Measurements from ENCODE around the gene MZT2B. TPM values are rescaled to one million over a fixed set of nuclear protein-coding genes. Genes with fewer than 3 reads are reported as not detected.
"Not testable (repeated sequence)": the region's sequence is repeated elsewhere in the genome, so short reads cannot be mapped to it uniquely, and the experiment has no call there.

MZT2B gene
- total RNA-seq, 1 donor from 2014 or later: 217 TPM

GRCh38 chr2:130185436-130185835 is 3.4 kb downstream of the MZT2B start:
- no peak overlapping the region for H3K27ac Mint-ChIP-seq

GRCh38 chr2:130185896-130186295 is 3.8 kb downstream of the MZT2B start:
- no peak overlapping the region for H3K27ac Mint-ChIP-seq

More at GRCh38 chr2:130185436-130185835, 3.4 kb downstream of the MZT2B start:
- Mint-ChIP-seq H3K36me3 (peaks cover 5% of the 10 kb centered on the region), H3K9me3 (no peaks in the 10 kb centered on the region), H3K4me3 (no peak overlapping the region), H3K27me3 (ENCODE audit: low read depth) (no peaks in the 10 kb centered on the region), H3K4me1 (peaks cover 18% of the 10 kb centered on the region)
- no peak for DNase-seq (ENCODE audit: low spot score in 2 of 2, unreplicated experiment in 2 of 2)
- no peak for TF ChIP-seq CTCF (IDR thresholded peaks at IDR 0.05; ENCODE audit: unreplicated experiment)

GRCh38 chr2:130186391-130186790 is 4.3 kb downstream of the MZT2B start:
- Mint-ChIP-seq H3K4me3 (no peak overlapping the region), H3K27ac (no peak overlapping the region), H3K36me3 (peaks cover 7% of the 10 kb centered on the region), H3K4me1 (peaks cover 13% of the 10 kb centered on the region), H3K9me3 (no peaks in the 10 kb centered on the region), H3K27me3 (ENCODE audit: low read depth) (no peaks in the 10 kb centered on the region)
- TF ChIP-seq CTCF (IDR thresholded peaks at IDR 0.05; ENCODE audit: unreplicated experiment): no peak
- no peak for DNase-seq (ENCODE audit: low spot score in 2 of 2, unreplicated experiment in 2 of 2)

More at GRCh38 chr2:130185896-130186295, 3.8 kb downstream of the MZT2B start:
- H3K4me1 Mint-ChIP-seq: peaks cover 14% of the 10 kb centered on the region
- no peak for TF ChIP-seq CTCF (IDR thresholded peaks at IDR 0.05; ENCODE audit: unreplicated experiment)
- H3K9me3 Mint-ChIP-seq: no peaks in the 10 kb centered on the region
- no peaks in the 10 kb centered on the region for H3K27me3 Mint-ChIP-seq (ENCODE audit: low read depth)
- H3K36me3 Mint-ChIP-seq: peaks cover 5% of the 10 kb centered on the region
- DNase-seq (ENCODE audit: low spot score in 2 of 2, unreplicated experiment in 2 of 2): no peak
- H3K4me3 Mint-ChIP-seq: no peak overlapping the region

GRCh38 chr2:130187268-130187667 is 5.2 kb downstream of the MZT2B start:
- Mint-ChIP-seq H3K9me3 (no peaks in the 10 kb centered on the region), H3K36me3 (peaks cover 9% of the 10 kb centered on the region), H3K4me3 (no peak overlapping the region), H3K4me1 (peaks cover 13% of the 10 kb centered on the region), H3K27ac (no peak overlapping the region), H3K27me3 (ENCODE audit: low read depth) (no peaks in the 10 kb centered on the region)
- DNase-seq (ENCODE audit: low spot score in 2 of 2, unreplicated experiment in 2 of 2): no peak
- no peak for TF ChIP-seq CTCF (IDR thresholded peaks at IDR 0.05; ENCODE audit: unreplicated experiment)

- DNase-seq (ENCODE audit: low spot score in 2 of 2, unreplicated experiment in 2 of 2); H3K27ac Mint-ChIP-seq; H3K9me3 Mint-ChIP-seq; H3K4me3 Mint-ChIP-seq; H3K27me3 Mint-ChIP-seq (ENCODE audit: low read depth); H3K36me3 Mint-ChIP-seq; H3K4me1 Mint-ChIP-seq: not testable (repeated sequence)
Observed at GRCh38 chr2:130187859-130188792, 6.1 kb downstream of the MZT2B start.

GRCh38 chr2:130188958-130189357 is 6.9 kb downstream of the MZT2B start:
- not testable (repeated sequence) for H3K36me3 Mint-ChIP-seq; H3K9me3 Mint-ChIP-seq; H3K4me3 Mint-ChIP-seq; H3K27me3 Mint-ChIP-seq (ENCODE audit: low read depth); DNase-seq (ENCODE audit: low spot score in 2 of 2, unreplicated experiment in 2 of 2); H3K4me1 Mint-ChIP-seq; H3K27ac Mint-ChIP-seq
